ENCODE measurements around the gene HS3ST3B1. TPM values are rescaled to one million over a fixed set of nuclear protein-coding genes. Genes with fewer than 3 reads are reported as not detected.

The HS3ST3B1 gene
- total and polyA plus RNA-seq, 2 experiments from 2014 or later = 8.1 to 17.7 TPM

GRCh38 chr17:14355556-14355955 is 54.7 kb downstream of the HS3ST3B1 start (continued):
- TF ChIP-seq EZH2phosphoT487 (IDR thresholded peaks at IDR 0.05; ENCODE audit: unreplicated experiment) (no peak), ZNF331 (CRISPR knock-in tag; IDR thresholded peaks at IDR 0.05; ENCODE audit: low read depth) (no peak), NANOG (IDR thresholded peaks at IDR 0.05; ENCODE audit: borderline replicate concordance) (no peak), STAT1 (IDR thresholded peaks at IDR 0.05; ENCODE audit: unreplicated experiment) (no peak), POLR2AphosphoS5 (IDR thresholded peaks at IDR 0.05; ENCODE audit: low read depth) (no peak), JUNB (IDR thresholded peaks at IDR 0.05; ENCODE audit: unreplicated experiment) (no peak)

- ATAC-seq (no peak), DNase-seq (ENCODE audit: low spot score) (no peak)
- H3K4me3 ChIP-seq = no peak overlapping the region
Observed at GRCh38 chr17:14359163-14360020, 58.5 kb downstream of the HS3ST3B1 start.

More at GRCh38 chr17:14359163-14360020, 58.5 kb downstream of the HS3ST3B1 start:
- no peaks in the 10 kb centered on the region for H3K36me3 Mint-ChIP-seq (ENCODE audit: low read depth)
- H3K4me1 ChIP-seq (ENCODE audit: insufficient read depth) = peaks cover 26% of the 10 kb centered on the region
- peaks cover 16% of the 10 kb centered on the region for H3K9me2 ChIP-seq (ENCODE audit: insufficient read depth)
- peaks cover 9% of the 10 kb centered on the region; the same call in 2 of the 3 replicates for H3K4me1 Mint-ChIP-seq
- no peaks in the 10 kb centered on the region for H3K79me2 ChIP-seq (replicated peaks; ENCODE audit: insufficient read depth)
- no peaks in the 10 kb centered on the region; the same call in 1 of the 2 replicates for H3F3A ChIP-seq (replicated peaks; ENCODE audit: low read depth)
- H3K27me3 ChIP-seq (ENCODE audit: insufficient read depth) = no peaks in the 10 kb centered on the region
- H3K36me3 ChIP-seq (ENCODE audit: insufficient read depth) = no peaks in the 10 kb centered on the region
- no peak overlapping the region for H3K27ac Mint-ChIP-seq
- peak; percentile 12 to 52; a peak in 2 of 4 replicates for TF ChIP-seq CTCF (conservative IDR thresholded peaks at IDR 0.05; ENCODE audit: low read depth in 2 of 2)
- TF ChIP-seq REST (IDR thresholded peaks at IDR 0.05; ENCODE audit: unreplicated experiment) = no peak
- H3K27ac ChIP-seq (ENCODE audit: low read depth) = no peak overlapping the region
- H2AFZ ChIP-seq = no peak overlapping the region
- H3K4me2 ChIP-seq = no peak overlapping the region
- H3K9me3 Mint-ChIP-seq = no peaks in the 10 kb centered on the region
- no peak overlapping the region for H3K4me3 Mint-ChIP-seq
- peaks cover 3% of the 10 kb centered on the region for H3K27me3 Mint-ChIP-seq (ENCODE audit: insufficient read depth, low read depth, poor library complexity)
- H4K20me1 ChIP-seq (replicated peaks; ENCODE audit: insufficient read depth) = no peaks in the 10 kb centered on the region
